Mesenchymal stem cell (in vitro differentiated cells and primary cell): Measurements from ENCODE around the gene FRRS1L.
"Not testable (repeated sequence)": the region's sequence is repeated elsewhere in the genome, so short reads cannot be mapped to it uniquely, and the experiment has no call there.

ENCODE experiments used
- DNase-seq: peaks from one replicate; pipeline ENCODE4 v3.0.0-alpha.2; 2013
- H2AFZ ChIP-seq: one replicate; pipeline ENCODE4 v1.6.1; 2013; ENCODE audit warnings: low read depth, mild to moderate bottlenecking, control low read depth, inconsistent platforms, low read length, moderate library complexity
- H2AK5ac ChIP-seq: 2 replicates; pipeline ENCODE4 v1.6.1; 2013; ENCODE audit warnings: low read length, moderate library complexity, mild to moderate bottlenecking, inconsistent platforms; ENCODE audit not compliant: severe bottlenecking
- H2BK120ac ChIP-seq: one replicate; pipeline ENCODE4 v1.6.1; 2013; ENCODE audit warnings: low read depth, mild to moderate bottlenecking, inconsistent platforms, low read length, moderate library complexity
- H2BK12ac ChIP-seq, 2 experiments: one replicate each; pipeline ENCODE4 v1.6.1; 2013; ENCODE audit warnings: inconsistent platforms in 2 of 2, low read length in 2 of 2, mild to moderate bottlenecking in 2 of 2, moderate library complexity in 2 of 2, control low read depth in 1 of 2
- H2BK15ac ChIP-seq: one replicate; pipeline ENCODE4 v1.6.1; 2013; ENCODE audit warnings: mild to moderate bottlenecking, low read depth, inconsistent platforms; ENCODE audit not compliant: poor library complexity, severe bottlenecking
- H2BK5ac ChIP-seq: 2 replicates; pipeline ENCODE4 v1.6.1; 2013; ENCODE audit warnings: low read depth, mild to moderate bottlenecking, low read length, control low read depth, inconsistent platforms; ENCODE audit not compliant: poor library complexity, severe bottlenecking
- H3K14ac ChIP-seq, 2 experiments: one replicate each; pipeline ENCODE4 v1.6.1; 2013; ENCODE audit warnings: inconsistent platforms in 2 of 2, low read length in 2 of 2, control low read depth in 1 of 2, mild to moderate bottlenecking in 1 of 2, moderate library complexity in 1 of 2
- H3K18ac ChIP-seq, 2 experiments: one replicate each; pipeline ENCODE4 v1.6.1; 2013; ENCODE audit warnings: inconsistent platforms in 2 of 2, low read length in 2 of 2, control low read depth in 1 of 2, low read depth in 1 of 2, mild to moderate bottlenecking in 1 of 2
- H3K23ac ChIP-seq, 2 experiments: one replicate each; pipeline ENCODE4 v1.6.1; 2013; ENCODE audit warnings: inconsistent platforms in 2 of 2, low read length in 2 of 2, mild to moderate bottlenecking in 2 of 2, moderate library complexity in 2 of 2, control low read depth in 1 of 2
- H3K27ac ChIP-seq: 2 replicates; pipeline ENCODE4 v1.5.1; 2013; ENCODE audit warnings: mild to moderate bottlenecking, moderate library complexity, low read length, control low read depth, inconsistent platforms; ENCODE audit not compliant: poor library complexity, severe bottlenecking
- H3K27me3 ChIP-seq, 2 experiments: 2 replicates each; pipeline versions ENCODE4 v1.6.1 to v1.7.0; 2013; ENCODE audit warnings: low read length in 2 of 2, mild to moderate bottlenecking in 2 of 2, moderate library complexity in 2 of 2, control low read depth in 1 of 2, inconsistent platforms in 1 of 2; ENCODE audit not compliant: control insufficient read depth in 1 of 2, insufficient read depth in 1 of 2
- H3K36me3 ChIP-seq, 2 experiments: 2 replicates each; pipeline versions ENCODE4 v1.6.1 to v1.7.0; 2013; ENCODE audit warnings: low read length in 2 of 2, control low read depth in 1 of 2, inconsistent platforms in 1 of 2, low read depth in 1 of 2, mild to moderate bottlenecking in 1 of 2; ENCODE audit not compliant: insufficient read depth in 2 of 2, control insufficient read depth in 1 of 2
- H3K4ac ChIP-seq, 2 experiments: one replicate each; pipeline ENCODE4 v1.6.1; 2013; ENCODE audit warnings: inconsistent platforms in 2 of 2, low read length in 2 of 2, mild to moderate bottlenecking in 2 of 2, moderate library complexity in 2 of 2, control low read depth in 1 of 2, low read depth in 1 of 2
- H3K4me1 ChIP-seq: 2 replicates; pipeline ENCODE4 v1.6.1; 2013; ENCODE audit warnings: low read depth, low read length, control low read depth; ENCODE audit not compliant: control insufficient read depth, insufficient read depth
- H3K4me2 ChIP-seq: 2 replicates; pipeline ENCODE4 v1.6.1; 2013; ENCODE audit warnings: low read length, mild to moderate bottlenecking, inconsistent platforms; ENCODE audit not compliant: poor library complexity, severe bottlenecking
- H3K4me3 ChIP-seq, 2 experiments: 2 replicates each; pipeline versions ENCODE4 v1.5.1 to v1.7.0; 2013; ENCODE audit warnings: low read length in 2 of 2, mild to moderate bottlenecking in 2 of 2, control low read depth in 1 of 2, low read depth in 1 of 2; ENCODE audit not compliant: insufficient read depth in 1 of 2
- H3K79me1 ChIP-seq: replicated peaks from 2 replicates; pipeline ENCODE4 v1.6.1; 2013; ENCODE audit warnings: mild to moderate bottlenecking, control low read depth, low read length, inconsistent platforms; ENCODE audit not compliant: poor library complexity, severe bottlenecking
- H3K9ac ChIP-seq: 2 replicates; pipeline ENCODE4 v1.7.0; 2013; ENCODE audit warnings: mild to moderate bottlenecking, low read length, moderate library complexity
- H3K9me3 ChIP-seq: 2 replicates; pipeline ENCODE4 v1.7.0; 2013; ENCODE audit warnings: mild to moderate bottlenecking, low read length; ENCODE audit not compliant: control insufficient read depth
- H4K8ac ChIP-seq: one replicate; pipeline ENCODE4 v1.6.1; 2013; ENCODE audit warnings: inconsistent platforms, mild to moderate bottlenecking, low read length, moderate library complexity
- H4K91ac ChIP-seq: one replicate; pipeline ENCODE4 v1.6.1; 2013; ENCODE audit warnings: mild to moderate bottlenecking, low read length, inconsistent platforms
- WGBS: methylation state at CpG from one replicate; pipeline ENCODE4 v1.1.7; 2013; ENCODE audit warnings: mixed read lengths; 5-methylcytosine and 5-hydroxymethylcytosine counted together

FRRS1L gene

GRCh38 chr9:109129470-109130197 is 37.4 kb downstream of the FRRS1L start:
- Histone ChIP-seq H4K91ac (no peak overlapping the region), H3K79me1 (no peaks in the 10 kb centered on the region), H3K4me3 (no peak overlapping the region), H3K4me2 (no peak overlapping the region), H2AK5ac (no peak overlapping the region), H3K27me3 (no peaks in the 10 kb centered on the region), H3K4me1 (no peaks in the 10 kb centered on the region), H3K14ac (no peak overlapping the region), H3K23ac (no peak overlapping the region), H2BK12ac (no peak overlapping the region), H3K36me3 (no peaks in the 10 kb centered on the region), H4K8ac (no peak overlapping the region), H2AFZ (no peak overlapping the region), H2BK120ac (no peak overlapping the region), H3K9me3 (no peaks in the 10 kb centered on the region), H2BK15ac (no peak overlapping the region), H3K18ac (no peak overlapping the region), H3K9ac (no peak overlapping the region), H3K4ac (no peak overlapping the region), H3K27ac (no peak overlapping the region), H2BK5ac (no peak overlapping the region)
- WGBS: 93% methylated on average over 4 of the region's 6 CpGs
- DNase-seq: no peak

GRCh38 chr9:109126671-109127070 is 40.4 kb downstream of the FRRS1L start:
- not testable (repeated sequence) for H2BK5ac ChIP-seq, H3K18ac ChIP-seq, H2AFZ ChIP-seq, H3K9ac ChIP-seq, H4K8ac ChIP-seq, H2AK5ac ChIP-seq, H3K4ac ChIP-seq, H3K27me3 ChIP-seq, H3K14ac ChIP-seq, H3K4me1 ChIP-seq, H3K4me2 ChIP-seq, H3K79me1 ChIP-seq, H3K4me3 ChIP-seq, H2BK15ac ChIP-seq, H3K9me3 ChIP-seq, H3K23ac ChIP-seq, DNase-seq, H2BK12ac ChIP-seq, H4K91ac ChIP-seq, H3K36me3 ChIP-seq, H2BK120ac ChIP-seq, H3K27ac ChIP-seq
- WGBS: 87% methylated on average over 4 of the region's 4 CpGs

GRCh38 chr9:109124121-109124520 is 42.9 kb downstream of the FRRS1L start:
- H2BK12ac ChIP-seq: no peak overlapping the region
- H3K14ac ChIP-seq: no peak overlapping the region
- H4K91ac ChIP-seq: no peak overlapping the region
- no peak overlapping the region for H3K23ac ChIP-seq
- H2AK5ac ChIP-seq: no peak overlapping the region
- H3K4me3 ChIP-seq: no peak overlapping the region
- no peak overlapping the region for H2BK5ac ChIP-seq
- WGBS: 100% methylated on average over 1 of the region's 2 CpGs
- H3K9ac ChIP-seq: no peak overlapping the region
- H2BK15ac ChIP-seq: no peak overlapping the region
- no peaks in the 10 kb centered on the region for H3K27me3 ChIP-seq
- H3K4me2 ChIP-seq: no peak overlapping the region
- H2BK120ac ChIP-seq: no peak overlapping the region
- H3K79me1 ChIP-seq: no peaks in the 10 kb centered on the region
- no peak for DNase-seq
- H3K4ac ChIP-seq: no peak overlapping the region
- no peak overlapping the region for H3K18ac ChIP-seq
- no peaks in the 10 kb centered on the region for H3K9me3 ChIP-seq
- H2AFZ ChIP-seq: no peak overlapping the region
- H3K4me1 ChIP-seq: no peaks in the 10 kb centered on the region
- H4K8ac ChIP-seq: no peak overlapping the region
- no peak overlapping the region for H3K27ac ChIP-seq
- no peaks in the 10 kb centered on the region for H3K36me3 ChIP-seq

GRCh38 chr9:109122726-109123621 is 44.1 kb downstream of the FRRS1L start:
- Histone ChIP-seq H3K23ac (no peak overlapping the region), H2BK12ac (no peak overlapping the region), H2AFZ (no peak overlapping the region), H3K9ac (no peak overlapping the region), H3K18ac (no peak overlapping the region), H2BK5ac (no peak overlapping the region), H3K4me3 (no peak overlapping the region), H3K79me1 (no peaks in the 10 kb centered on the region), H4K8ac (no peak overlapping the region), H2BK15ac (no peak overlapping the region), H4K91ac (no peak overlapping the region), H3K36me3 (no peaks in the 10 kb centered on the region), H3K14ac (no peak overlapping the region), H3K27me3 (no peaks in the 10 kb centered on the region), H3K4ac (no peak overlapping the region), H3K9me3 (no peaks in the 10 kb centered on the region), H3K4me1 (peaks cover 2% of the 10 kb centered on the region), H2BK120ac (no peak overlapping the region), H3K4me2 (no peak overlapping the region), H2AK5ac (no peak overlapping the region), H3K27ac (no peak overlapping the region)
- WGBS: 87% methylated on average over 12 of the region's 12 CpGs
- no peak for DNase-seq
